ENCODE data around the gene DNAH7. TPM values are rescaled to one million over a fixed set of nuclear protein-coding genes. Genes with fewer than 3 reads are reported as not detected.

The DNAH7 gene
- total and polyA plus RNA-seq, 2 donors (not counting 1 experiment from before 2014, with no cell fraction given) = 0.01 to 0.05 TPM

- Histone ChIP-seq H3K4me2 (replicated peaks; ENCODE audit: low read depth, low read length, poor library complexity, severe bottlenecking) (no peak overlapping the region), H3K4me1 (ENCODE audit: control insufficient read depth in 2 of 2, insufficient read depth in 2 of 2, low read length in 2 of 2) (no peaks in the 10 kb centered on the region), H3K27me3 (replicated peaks in 1 of 4; ENCODE audit: control extremely low read depth in 1 of 4, control insufficient read depth in 3 of 4, insufficient read depth in 4 of 4, low read length in 3 of 4) (no peaks in the 10 kb centered on the region), H3K79me2 (ENCODE audit: control insufficient read depth, insufficient read depth, low read length) (no peaks in the 10 kb centered on the region), H2AFZ (ENCODE audit: insufficient read depth, low read depth, low read length, poor library complexity, severe bottlenecking) (no peak overlapping the region), H3K9ac (ENCODE audit: low read length) (no peak overlapping the region), H3K27ac (ENCODE audit: low read length in 2 of 2) (no peak overlapping the region), H3K4me3 (ENCODE audit: control extremely low read depth in 1 of 5, extremely low read depth in 1 of 5, insufficient read depth in 1 of 5, low read depth in 2 of 5, low read length in 4 of 5) (no peak overlapping the region), H4K20me1 (ENCODE audit: control insufficient read depth, insufficient read depth, low read length, poor library complexity, severe bottlenecking) (no peaks in the 10 kb centered on the region), H3K9me3 (ENCODE audit: control extremely low read depth in 1 of 3, control insufficient read depth in 2 of 3, insufficient read depth in 1 of 3, low read length in 2 of 3) (no peaks in the 10 kb centered on the region), H3K36me3 (replicated peaks in 1 of 2; ENCODE audit: control extremely low read depth in 1 of 2, control insufficient read depth in 1 of 2, extremely low read depth in 1 of 2, insufficient read depth in 2 of 2, low read length in 1 of 2) (no peaks in the 10 kb centered on the region)
- no peak overlapping the region for H3K27ac Mint-ChIP-seq
- H3K4me3 Mint-ChIP-seq = no peak overlapping the region
- 92% methylated on average over 2 of the region's 5 CpGs for WGBS (ENCODE audit: insufficient coverage)
- no peaks in the 10 kb centered on the region for H3K9me3 Mint-ChIP-seq (ENCODE audit: insufficient read depth)
- TF ChIP-seq EZH2 (IDR thresholded peaks at IDR 0.05; ENCODE audit: borderline replicate concordance, insufficient read depth, low read depth, low read length, poor library complexity, severe bottlenecking) = no peak
- no peak for TF ChIP-seq CTCF (IDR thresholded peaks at IDR 0.05)
- intact Hi-C loops (cut with micrococcal nuclease) = no loop called here
- CTCF ChIA-PET = interaction anchor here (1.1 kb wide), 1 partner anchor 11 kb away, joined by 3 read pairs; no protein-coding TSS in a partner anchor
- DNase-seq (no peak), ATAC-seq (ENCODE audit: low read depth) (no peak)
- POLR2A ChIA-PET = no interaction called here
- H3K4me1 Mint-ChIP-seq = no peaks in the 10 kb centered on the region
- peaks cover 9% of the 10 kb centered on the region for H3K27me3 Mint-ChIP-seq
Observed at GRCh38 chr2:195861821-195862220, 206.8 kb downstream of the DNAH7 start.

DNA sequence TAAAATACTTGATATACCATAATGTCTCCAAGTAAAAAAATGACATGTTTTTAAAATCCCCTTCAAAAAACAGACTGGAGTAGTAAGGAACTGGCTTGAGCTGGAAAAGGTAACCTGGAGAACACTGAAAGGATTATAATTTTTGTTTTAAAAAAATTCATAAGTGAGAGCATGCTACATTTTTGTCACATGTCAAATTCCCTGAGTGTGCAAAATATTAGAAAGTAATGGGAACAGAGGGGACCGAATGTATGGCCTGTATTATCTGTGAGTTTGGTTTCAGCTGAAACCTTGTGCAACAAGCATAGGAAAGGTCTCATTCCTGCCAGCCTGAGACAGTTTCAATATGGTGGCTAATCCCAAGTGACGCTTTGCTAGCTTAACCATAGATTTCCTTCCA, 209.1 kb downstream of the DNAH7 start:
- H3K27ac Mint-ChIP-seq = no peak overlapping the region
- WGBS (ENCODE audit: insufficient coverage) = 90% methylated on average over 2 of the region's 2 CpGs
- H3K4me1 Mint-ChIP-seq = no peaks in the 10 kb centered on the region
- ChIA-PET CTCF (no interaction called here), POLR2A (interaction anchor here (0.5 kb wide), 1 partner anchor 182 kb away, joined by 3 read pairs; no protein-coding TSS in a partner anchor)
- H3K9me3 Mint-ChIP-seq (ENCODE audit: insufficient read depth) = no peaks in the 10 kb centered on the region
- no peaks in the 10 kb centered on the region for H4K20me1 ChIP-seq (ENCODE audit: control insufficient read depth, insufficient read depth, low read length, poor library complexity, severe bottlenecking)
- H3K79me2 ChIP-seq (ENCODE audit: control insufficient read depth, insufficient read depth, low read length) = no peaks in the 10 kb centered on the region
- TF ChIP-seq EZH2 (IDR thresholded peaks at IDR 0.05; ENCODE audit: borderline replicate concordance, insufficient read depth, low read depth, low read length, poor library complexity, severe bottlenecking) (no peak), CTCF (IDR thresholded peaks at IDR 0.05) (no peak)
- no peak overlapping the region for H3K9ac ChIP-seq (ENCODE audit: low read length)
- intact Hi-C loops (cut with micrococcal nuclease) = no loop called here
- no peaks in the 10 kb centered on the region for H3K9me3 ChIP-seq (ENCODE audit: control extremely low read depth in 1 of 3, control insufficient read depth in 2 of 3, insufficient read depth in 1 of 3, low read length in 2 of 3)
- H2AFZ ChIP-seq (ENCODE audit: insufficient read depth, low read depth, low read length, poor library complexity, severe bottlenecking) = no peak overlapping the region
- DNase-seq (no peak), ATAC-seq (ENCODE audit: low read depth) (no peak)
- H3K4me3 Mint-ChIP-seq = no peak overlapping the region
- H3K27me3 Mint-ChIP-seq = peaks cover 9% of the 10 kb centered on the region
- no peaks in the 10 kb centered on the region for H3K4me1 ChIP-seq (ENCODE audit: control insufficient read depth in 2 of 2, insufficient read depth in 2 of 2, low read length in 2 of 2)
- no peaks in the 10 kb centered on the region for H3K27me3 ChIP-seq (replicated peaks in 1 of 4; ENCODE audit: control extremely low read depth in 1 of 4, control insufficient read depth in 3 of 4, insufficient read depth in 4 of 4, low read length in 3 of 4)
- no peak overlapping the region for H3K4me2 ChIP-seq (replicated peaks; ENCODE audit: low read depth, low read length, poor library complexity, severe bottlenecking)
- H3K4me3 ChIP-seq (ENCODE audit: control extremely low read depth in 1 of 5, extremely low read depth in 1 of 5, insufficient read depth in 1 of 5, low read depth in 2 of 5, low read length in 4 of 5) = no peak overlapping the region
- H3K36me3 ChIP-seq (replicated peaks in 1 of 2; ENCODE audit: control extremely low read depth in 1 of 2, control insufficient read depth in 1 of 2, extremely low read depth in 1 of 2, insufficient read depth in 2 of 2, low read length in 1 of 2) = no peaks in the 10 kb centered on the region
- no peak overlapping the region for H3K27ac ChIP-seq (ENCODE audit: low read length in 2 of 2)
